Measurements from ENCODE around the gene CFAP107.

The CFAP107 gene

GRCh38 chr1:12745992-12746323, at the start of gene CFAP107:
TSS of gene CFAP107 (plus strand) at chr1:12746200. CDS start at chr1:12746431, 231 bp downstream.
- in situ Hi-C loops (cut with MboI; ENCODE audit: low sequenced_read_pairs, unreplicated experiment) = no loop called here
- DNase-seq (ENCODE audit: low spot score) = no peak
- no peak for TF ChIP-seq CTCF (IDR thresholded peaks at IDR 0.05; ENCODE audit: borderline replicate concordance, control extremely low read depth, extremely low read depth, insufficient read depth, missing control alignments)

- TF ChIP-seq CTCF (IDR thresholded peaks at IDR 0.05; ENCODE audit: borderline replicate concordance, control extremely low read depth, extremely low read depth, insufficient read depth, missing control alignments) = no peak
- in situ Hi-C loops (cut with MboI; ENCODE audit: low sequenced_read_pairs, unreplicated experiment) = no loop called here
- no peak for DNase-seq (ENCODE audit: low spot score)
Observed at GRCh38 chr1:12696658-12697057, 49.3 kb upstream of the CFAP107 start.

GRCh38 chr1:12697397-12697796, 48.6 kb upstream of the CFAP107 start:
- DNase-seq (ENCODE audit: low spot score) = no peak
- in situ Hi-C loops (cut with MboI; ENCODE audit: low sequenced_read_pairs, unreplicated experiment) = no loop called here

GRCh38 chr1:12703821-12704451, 42.1 kb upstream of the CFAP107 start:
- no peak for TF ChIP-seq CTCF (IDR thresholded peaks at IDR 0.05; ENCODE audit: borderline replicate concordance, control extremely low read depth, extremely low read depth, insufficient read depth, missing control alignments)
- in situ Hi-C loops (cut with MboI; ENCODE audit: low sequenced_read_pairs, unreplicated experiment) = no loop called here

More at GRCh38 chr1:12697397-12697796, 48.6 kb upstream of the CFAP107 start:
- no peak for TF ChIP-seq CTCF (IDR thresholded peaks at IDR 0.05; ENCODE audit: borderline replicate concordance, control extremely low read depth, extremely low read depth, insufficient read depth, missing control alignments)

GRCh38 chr1:12706061-12706460, 39.9 kb upstream of the CFAP107 start:
- DNase-seq (ENCODE audit: low spot score) = no peak
- TF ChIP-seq CTCF (IDR thresholded peaks at IDR 0.05; ENCODE audit: borderline replicate concordance, control extremely low read depth, extremely low read depth, insufficient read depth, missing control alignments) = no peak
- in situ Hi-C loops (cut with MboI; ENCODE audit: low sequenced_read_pairs, unreplicated experiment) = no loop called here

More at GRCh38 chr1:12703821-12704451, 42.1 kb upstream of the CFAP107 start:
- no peak for DNase-seq (ENCODE audit: low spot score)

DNA sequence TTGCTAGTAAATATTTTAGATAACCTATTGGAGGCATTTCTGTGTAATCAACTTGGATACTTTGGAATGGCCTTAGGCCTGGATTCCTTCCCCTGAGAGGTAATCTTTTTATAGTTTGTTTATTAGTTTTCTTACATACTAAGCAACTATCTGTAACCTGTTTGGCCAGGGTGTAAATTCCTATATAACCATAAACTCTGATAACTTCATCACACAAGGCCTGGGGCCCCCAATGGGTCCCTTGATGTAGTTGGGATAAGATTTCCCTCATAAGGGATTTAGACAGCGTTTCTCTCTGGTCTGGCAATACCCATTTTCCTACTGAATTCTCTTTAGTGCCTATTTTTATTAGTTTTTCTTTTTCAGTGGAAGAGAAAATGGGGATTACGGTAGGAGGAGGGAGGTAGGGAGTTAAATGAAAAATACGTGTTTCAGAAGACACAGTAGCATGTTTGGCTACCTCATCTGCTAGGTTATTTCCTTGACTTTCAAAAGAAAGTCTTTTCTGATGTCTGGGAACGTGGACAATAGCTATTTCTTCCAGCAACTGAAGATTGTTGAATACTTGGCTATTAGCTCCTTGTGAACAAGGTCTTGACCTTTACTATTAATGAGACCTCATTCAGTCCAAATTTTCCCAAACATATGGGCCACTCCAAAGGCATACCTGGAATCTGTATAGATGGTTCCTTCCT, 37.5 kb upstream of the CFAP107 start:
- no peak for DNase-seq (ENCODE audit: low spot score)
- TF ChIP-seq CTCF (IDR thresholded peaks at IDR 0.05; ENCODE audit: borderline replicate concordance, control extremely low read depth, extremely low read depth, insufficient read depth, missing control alignments) = no peak
- in situ Hi-C loops (cut with MboI; ENCODE audit: low sequenced_read_pairs, unreplicated experiment) = no loop called here

Measured in GM13976 (cell line).